SK-N-SH (cell line): ENCODE measurements around the gene CCNI2. TPM values are rescaled to one million over a fixed set of nuclear protein-coding genes. Genes with fewer than 3 reads are reported as not detected.
A peak's percentile ranks its signal among the peaks of the same experiment; 100 is the strongest.

Experiments used
- CTCF ChIA-PET: fragments of 300-600, 350-600 bp; formaldehyde crosslinking; extraction: SDS; loops from one replicate; lab custom pipeline; 2021; lab: Yijun Ruan, JAX
- POLR2A ChIA-PET: fragments of 350-600 bp; sonication (Branson Sonifier 250); formaldehyde crosslinking; extraction: SDS; loops from one replicate; lab custom pipeline; 2020; ENCODE audit warnings: antibody characterized with exemption, inconsistent platforms; lab: Yijun Ruan, JAX
- DNase-seq: peaks from one replicate; pipeline ENCODE4 v3.0.0; 2012
- H2AFZ ChIP-seq: fragments of 200-600 bp; sonication (generic); 2 replicates; pipeline ENCODE4 v1.8.1; 2016; ENCODE audit warnings: antibody characterized with exemption, mild to moderate bottlenecking, low read depth
- H3F3A ChIP-seq: fragments of 200-600 bp; sonication (generic); replicated peaks from 2 replicates; pipeline ENCODE3; 2016; ENCODE audit warnings: antibody characterized with exemption, mild to moderate bottlenecking; ENCODE audit not compliant: insufficient read depth
- H3K27ac ChIP-seq, 2 experiments: fragments of 200-500 bp in 1 of 2; fragments of 200-600 bp in 1 of 2; sonication (Bioruptor generic) in 1 of 2; sonication (generic), shearing (Covaris generic) in 1 of 2; 2 replicates each; pipeline versions ENCODE4 v1.5.1 to v1.6.1; 2014 to 2016; ENCODE audit warnings: low read depth in 2 of 2, inconsistent platforms in 1 of 2, low read length in 1 of 2, mild to moderate bottlenecking in 1 of 2, mixed read lengths in 1 of 2
- H3K27me3 ChIP-seq: fragments of 200-600 bp; sonication (generic), shearing (Covaris generic); 2 replicates; pipeline ENCODE4 v1.6.1; 2016; ENCODE audit warnings: mixed run types; ENCODE audit not compliant: insufficient read depth
- H3K36me3 ChIP-seq, 2 experiments: fragments of 200-500 bp in 1 of 2; fragments of 200-600 bp in 1 of 2; sonication (Bioruptor generic) in 1 of 2; sonication (generic) in 1 of 2; replicated peaks in 1 of 2; 2 replicates each; pipeline versions ENCODE3 to v1.5.1; 2014 to 2016; ENCODE audit warnings: low read length in 1 of 2, mild to moderate bottlenecking in 1 of 2; ENCODE audit not compliant: insufficient read depth in 2 of 2, control insufficient read depth in 1 of 2
- H3K4me1 ChIP-seq, 2 experiments: fragments of 200-500 bp in 1 of 2; fragments of 200-600 bp in 1 of 2; sonication (Bioruptor generic) in 1 of 2; sonication (generic), shearing (Covaris generic) in 1 of 2; 2 replicates each; pipeline versions ENCODE4 v1.5.1 to v1.6.1; 2014 to 2016; ENCODE audit warnings: low read depth in 1 of 2, low read length in 1 of 2, mixed run types in 1 of 2; ENCODE audit not compliant: insufficient read depth in 2 of 2, control insufficient read depth in 1 of 2
- H3K4me2 ChIP-seq: fragments of 200-600 bp; sonication (generic), shearing (Covaris generic); 2 replicates; pipeline ENCODE4 v1.6.1; 2017; ENCODE audit warnings: mixed run types
- H3K4me3 ChIP-seq, 2 experiments: fragments of 200-500 bp in 1 of 2; fragments of 200-600 bp in 1 of 2; sonication (Bioruptor generic) in 1 of 2; sonication (generic), shearing (Covaris generic) in 1 of 2; 2 replicates each; pipeline versions ENCODE4 v1.5.1 to v1.8.1; 2014 to 2016; ENCODE audit warnings: low read depth in 2 of 2, inconsistent platforms in 1 of 2, low read length in 1 of 2, mild to moderate bottlenecking in 1 of 2, mixed read lengths in 1 of 2, moderate library complexity in 1 of 2
- H3K79me2 ChIP-seq: fragments of 200-600 bp; sonication (generic); 2 replicates; pipeline ENCODE4 v1.8.1; 2017; ENCODE audit warnings: mild to moderate bottlenecking; ENCODE audit not compliant: insufficient read depth
- H3K9ac ChIP-seq: fragments of 200-600 bp; sonication (generic); 2 replicates; pipeline ENCODE4 v1.6.1; 2017; ENCODE audit warnings: mixed run types
- H3K9me2 ChIP-seq: fragments of 200-600 bp; sonication (generic); 2 replicates; pipeline ENCODE4 v1.6.1; 2017; ENCODE audit warnings: mixed run types
- H3K9me3 ChIP-seq: fragments of 200-600 bp; sonication (generic); 2 replicates; pipeline ENCODE4 v1.6.1; 2017; ENCODE audit warnings: mixed run types, mild to moderate bottlenecking, moderate library complexity
- H4K20me1 ChIP-seq: fragments of 200-600 bp; sonication (generic); 2 replicates; pipeline ENCODE4 v1.6.1; 2017; ENCODE audit warnings: mild to moderate bottlenecking, mixed run types; ENCODE audit not compliant: insufficient read depth
- CHD2 ChIP-seq: fragments of 150-350 bp; IDR thresholded peaks from 2 replicates; pipeline ENCODE4 v1.6.1; 2018; ENCODE audit warnings: low read length; ENCODE audit not compliant: partially characterized antibody
- CTCF ChIP-seq: fragments of 200-600 bp; sonication (generic); IDR thresholded peaks from 2 replicates; pipeline ENCODE4 v1.6.1; 2017; ENCODE audit warnings: antibody characterized with exemption, mild to moderate bottlenecking, moderate library complexity
- EP300 ChIP-seq, 2 experiments: IDR thresholded peaks; 2 replicates each; pipeline versions ENCODE4 v1.4.0 to v1.6.1; 2012; ENCODE audit warnings: borderline replicate concordance in 1 of 2, low read depth in 1 of 2, low read length in 1 of 2
- EZH2phosphoT487 ChIP-seq: fragments of 200-600 bp; sonication (generic); IDR thresholded peaks from 2 replicates; pipeline ENCODE4 v1.6.1; 2017; ENCODE audit warnings: low read depth, mixed run types, mild to moderate bottlenecking, antibody characterized with exemption, moderate library complexity, borderline replicate concordance
- FOXJ3 ChIP-seq: sonication (generic); formaldehyde crosslinking; IDR thresholded peaks from 2 replicates; pipeline ENCODE4 v1.5.1; 2020; ENCODE audit warnings: mild to moderate bottlenecking, missing genetic modification reagents
- GATA2 ChIP-seq: sonication (generic); formaldehyde crosslinking; IDR thresholded peaks from 2 replicates; pipeline ENCODE4 v1.5.0; 2020; ENCODE audit warnings: mild to moderate bottlenecking, missing genetic modification reagents
- NRF1 ChIP-seq: IDR thresholded peaks from 2 replicates; pipeline ENCODE4 v1.6.1; 2012; ENCODE audit warnings: low read depth, mild to moderate bottlenecking, low read length
- RAD21 ChIP-seq: IDR thresholded peaks from 2 replicates; pipeline ENCODE4 v1.6.1; 2012; ENCODE audit warnings: mild to moderate bottlenecking, low read length
- RCOR1 ChIP-seq: fragments of 150-350 bp; IDR thresholded peaks from 2 replicates; pipeline ENCODE4 v1.6.1; 2017; ENCODE audit warnings: antibody characterized with exemption, low read length
- REST ChIP-seq: IDR thresholded peaks from 2 replicates; pipeline ENCODE4 v1.6.1; 2012; ENCODE audit warnings: mild to moderate bottlenecking, low read depth, low read length, moderate library complexity
- RXRA ChIP-seq: IDR thresholded peaks from 2 replicates; pipeline ENCODE4 v1.4.0; 2012; ENCODE audit warnings: low read depth, mild to moderate bottlenecking, borderline replicate concordance
- SIN3A ChIP-seq: IDR thresholded peaks from 2 replicates; pipeline ENCODE4 v1.6.1; 2012; ENCODE audit warnings: low read depth, mild to moderate bottlenecking, low read length, moderate library complexity, borderline replicate concordance
- USF1 ChIP-seq: IDR thresholded peaks from 2 replicates; pipeline ENCODE4 v1.4.0; 2012; ENCODE audit warnings: low read depth, borderline replicate concordance
- YY1 ChIP-seq: IDR thresholded peaks from 2 replicates; pipeline ENCODE4 v1.4.0; 2012; ENCODE audit warnings: low read depth, mild to moderate bottlenecking
- WGBS: methylation state at CpG from one replicate; pipeline ENCODE4 v1.1.6; 2017; ENCODE audit warnings: low lambda C conversion rate; 5-methylcytosine and 5-hydroxymethylcytosine counted together
- polyA plus RNA-seq, 3 experiments: library from polyadenylated mRNA; depleted of rRNA; stranded (reverse); fragments of >200 nt; gene quantifications; 2 replicates each; pipeline ENCODE4 v1.2.3, GENCODE V29; 2012
- TF ChIP-seq, protein P1 (sequence below): IDR thresholded peaks from 2 replicates; pipeline ENCODE4 v1.4.0; 2012; ENCODE audit warnings: low read depth, borderline replicate concordance

CCNI2 gene
- polyA plus RNA-seq, 1 of the 3 experiments (the other 2 are of a cell fraction), result 0.05 TPM

DNA sequence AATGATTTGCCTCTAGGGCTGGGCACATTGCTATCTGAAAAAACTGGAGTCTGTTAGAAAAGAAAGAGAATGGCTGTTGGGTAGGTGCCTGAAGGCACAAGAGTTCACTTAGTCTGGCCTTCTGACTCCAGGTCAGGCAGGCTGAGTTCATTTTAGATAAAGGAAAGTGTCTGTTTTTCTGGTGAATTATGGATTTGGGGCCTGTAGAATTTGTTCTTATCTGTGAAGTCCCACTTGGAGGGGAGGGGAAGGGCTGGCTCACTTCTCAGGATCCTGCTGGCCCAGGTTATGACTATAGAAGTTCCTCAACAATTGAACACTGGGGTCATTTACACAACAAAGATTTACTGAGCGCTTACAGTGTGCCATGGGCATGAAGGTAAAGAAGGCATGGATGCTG, 41.3 kb downstream of the CCNI2 start:
- TF ChIP-seq EP300 (IDR thresholded peaks at IDR 0.05; ENCODE audit: borderline replicate concordance in 1 of 2, low read depth in 1 of 2, low read length in 1 of 2) (peak in 1 of 2 experiments; percentile 32; a peak in 1 of 4 replicates), GATA2 (CRISPR knock-in tag) (peak; percentile 38; the same call in 1 of the 2 replicates), YY1 (no peak)
- 100% methylated on average over 1 of the region's 1 CpG for WGBS

GRCh38 chr5:132788990-132789886, 42.0 kb downstream of the CCNI2 start:
- Histone ChIP-seq H3K27ac (peak overlapping the region in 1 of 2 experiments; percentile 34; a peak in 1 of 4 replicates), H2AFZ (no peak overlapping the region), H3K79me2 (no peaks in the 10 kb centered on the region), H3K9me3 (no peaks in the 10 kb centered on the region), H3K4me2 (no peak overlapping the region), H3K9me2 (no peaks in the 10 kb centered on the region), H3K4me1 (peaks cover 0 to 17% of the 10 kb centered on the region in 2 experiments; a peak in 1 of 4 replicates), H3F3A (peaks cover 6% of the 10 kb centered on the region), H3K9ac (no peak overlapping the region), H3K4me3 (no peak overlapping the region), H4K20me1 (no peaks in the 10 kb centered on the region), H3K36me3 (no peaks in the 10 kb centered on the region), H3K27me3 (no peaks in the 10 kb centered on the region)
- no peak for DNase-seq
- POLR2A ChIA-PET, result interaction anchor here (0.6 kb wide), 1 partner anchor 420 kb away, joined by 3 read pairs; the partner anchor contains the start of gene SLC22A5
- TF ChIP-seq REST (no peak), EZH2phosphoT487 (no peak), SIN3A (no peak), USF1 (no peak), EP300 (IDR thresholded peaks at IDR 0.05; ENCODE audit: borderline replicate concordance in 1 of 2, low read depth in 1 of 2, low read length in 1 of 2) (no peak), FOXJ3 (CRISPR knock-in tag) (no peak), RAD21 (no peak), RCOR1 (no peak), CTCF (no peak), RXRA (no peak), CHD2 (no peak), NRF1 (no peak)
- TF ChIP-seq, protein P1, sequence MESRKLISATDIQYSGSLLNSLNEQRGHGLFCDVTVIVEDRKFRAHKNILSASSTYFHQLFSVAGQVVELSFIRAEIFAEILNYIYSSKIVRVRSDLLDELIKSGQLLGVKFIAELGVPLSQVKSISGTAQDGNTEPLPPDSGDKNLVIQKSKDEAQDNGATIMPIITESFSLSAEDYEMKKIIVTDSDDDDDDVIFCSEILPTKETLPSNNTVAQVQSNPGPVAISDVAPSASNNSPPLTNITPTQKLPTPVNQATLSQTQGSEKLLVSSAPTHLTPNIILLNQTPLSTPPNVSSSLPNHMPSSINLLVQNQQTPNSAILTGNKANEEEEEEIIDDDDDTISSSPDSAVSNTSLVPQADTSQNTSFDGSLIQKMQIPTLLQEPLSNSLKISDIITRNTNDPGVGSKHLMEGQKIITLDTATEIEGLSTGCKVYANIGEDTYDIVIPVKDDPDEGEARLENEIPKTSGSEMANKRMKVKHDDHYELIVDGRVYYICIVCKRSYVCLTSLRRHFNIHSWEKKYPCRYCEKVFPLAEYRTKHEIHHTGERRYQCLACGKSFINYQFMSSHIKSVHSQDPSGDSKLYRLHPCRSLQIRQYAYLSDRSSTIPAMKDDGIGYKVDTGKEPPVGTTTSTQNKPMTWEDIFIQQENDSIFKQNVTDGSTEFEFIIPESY, result no peak
- WGBS, result 81% methylated on average over 7 of the region's 8 CpGs
- CTCF ChIA-PET, result interaction anchor here (0.7 to 0.9 kb wide), 2 partner anchors 30 to 262 kb away, joined by 3 to 6 read pairs; no protein-coding TSS in a partner anchor

More for the DNA sequence above, 41.3 kb downstream of the CCNI2 start:
- no peak for DNase-seq
- peaks cover 0 to 17% of the 10 kb centered on the region in 2 experiments; a peak in 1 of 4 replicates for H3K4me1 ChIP-seq
- H3K9me2 ChIP-seq, result no peaks in the 10 kb centered on the region
- no peaks in the 10 kb centered on the region for H3K9me3 ChIP-seq
- no peak overlapping the region for H3K4me2 ChIP-seq
- H3K36me3 ChIP-seq, result no peaks in the 10 kb centered on the region
- peak overlapping the region in 1 of 2 experiments; percentile 34; a peak in 1 of 4 replicates for H3K27ac ChIP-seq
- CTCF ChIA-PET, result interaction anchor here (1.5 kb wide), 1 partner anchor 32 kb away, joined by 3 read pairs; no protein-coding TSS in a partner anchor
- peaks cover 6% of the 10 kb centered on the region for H3F3A ChIP-seq
- H3K9ac ChIP-seq, result no peak overlapping the region
- no peak overlapping the region for H2AFZ ChIP-seq
- POLR2A ChIA-PET, result no interaction called here
- no peaks in the 10 kb centered on the region for H4K20me1 ChIP-seq
- H3K4me3 ChIP-seq, result no peak overlapping the region
- H3K79me2 ChIP-seq, result no peaks in the 10 kb centered on the region
- H3K27me3 ChIP-seq, result no peaks in the 10 kb centered on the region
